HUES6 (cell line): ENCODE results near the gene KLHL17.

ENCODE experiments used
- H3K27ac ChIP-seq: 2 replicates; pipeline ENCODE4 v1.7.0; 2013; ENCODE audit warnings: low read depth, mild to moderate bottlenecking, low read length, inconsistent platforms
- H3K27me3 ChIP-seq: 2 replicates; pipeline ENCODE4 v1.6.1; 2013; ENCODE audit warnings: low read length; ENCODE audit not compliant: control insufficient read depth, insufficient read depth
- H3K36me3 ChIP-seq: 2 replicates; pipeline ENCODE4 v1.6.1; 2013; ENCODE audit warnings: low read length; ENCODE audit not compliant: control insufficient read depth, insufficient read depth
- H3K4me1 ChIP-seq: 2 replicates; pipeline ENCODE4 v1.6.1; 2013; ENCODE audit warnings: low read length; ENCODE audit not compliant: control insufficient read depth, insufficient read depth
- H3K4me3 ChIP-seq: 2 replicates; pipeline ENCODE4 v1.5.1; 2013; ENCODE audit warnings: low read depth, low read length
- H3K9ac ChIP-seq: one replicate; pipeline ENCODE4 v1.6.1; 2013; ENCODE audit warnings: mild to moderate bottlenecking, low read length
- H3K9me3 ChIP-seq: 2 replicates; pipeline ENCODE4 v1.6.1; 2013; ENCODE audit warnings: low read depth, low read length; ENCODE audit not compliant: control insufficient read depth, insufficient read depth

Gene KLHL17

DNA sequence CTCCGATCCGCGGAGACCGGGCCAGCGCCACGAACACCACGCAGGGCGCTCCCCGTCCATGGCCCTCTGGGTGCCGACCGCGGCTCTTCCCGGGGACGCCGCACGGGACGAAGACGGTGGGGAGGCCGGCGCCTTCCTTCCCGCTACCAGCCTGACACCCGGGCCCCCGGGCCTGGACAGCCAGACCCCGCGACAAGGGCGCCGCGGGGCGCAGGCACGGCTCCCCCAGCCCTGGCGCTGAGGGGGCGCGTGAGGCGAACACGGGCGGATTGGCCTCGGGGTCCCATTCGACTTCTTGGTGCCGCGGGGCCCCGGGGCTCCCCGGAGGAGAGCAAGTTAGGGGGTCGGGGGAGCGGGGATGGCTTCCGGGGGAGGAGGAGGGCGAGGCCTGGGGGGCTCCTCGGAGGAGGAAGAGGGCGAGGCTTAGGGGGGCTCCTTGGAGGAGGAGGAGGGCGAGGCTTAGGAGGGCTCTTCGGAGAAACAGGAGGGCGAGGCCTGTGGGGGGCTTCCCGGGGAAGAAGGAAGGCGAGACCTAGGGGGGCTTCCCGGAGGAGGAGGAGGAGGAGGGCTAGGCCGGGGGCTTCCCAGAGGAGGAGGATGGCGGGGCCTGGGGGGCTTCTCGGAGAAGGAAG, 537 bp upstream of the KLHL17 start:
- H3K9ac ChIP-seq = peak overlapping the region; percentile 39
- no peak overlapping the region for H3K27ac ChIP-seq
- peaks cover 5% of the 10 kb centered on the region for H3K4me1 ChIP-seq
- H3K4me3 ChIP-seq = peak overlapping the region; percentile 99
- peaks cover 23% of the 10 kb centered on the region for H3K27me3 ChIP-seq
- peaks cover 51% of the 10 kb centered on the region for H3K36me3 ChIP-seq
- no peaks in the 10 kb centered on the region for H3K9me3 ChIP-seq

DNA sequence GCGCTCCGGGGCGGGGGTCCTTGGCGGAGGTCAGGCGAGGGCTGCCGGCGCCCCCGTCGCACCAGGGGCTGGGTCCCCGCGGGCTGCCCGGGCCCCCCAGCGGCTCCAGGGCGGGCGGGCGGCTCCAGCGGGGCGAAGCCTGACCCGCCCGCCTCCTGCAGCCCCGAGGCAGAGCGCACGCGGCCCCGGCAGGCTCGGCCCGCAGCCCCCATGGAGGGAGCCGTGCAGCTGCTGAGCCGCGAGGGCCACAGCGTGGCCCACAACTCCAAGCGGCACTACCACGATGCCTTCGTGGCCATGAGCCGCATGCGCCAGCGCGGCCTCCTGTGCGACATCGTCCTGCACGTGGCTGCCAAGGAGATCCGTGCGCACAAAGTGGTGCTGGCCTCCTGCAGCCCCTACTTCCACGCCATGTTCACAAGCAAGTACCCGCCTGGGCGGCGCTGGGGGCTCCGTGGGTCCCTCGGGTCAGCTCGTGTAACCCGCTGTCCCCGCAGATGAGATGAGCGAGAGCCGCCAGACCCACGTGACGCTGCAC, 817 bp downstream of the KLHL17 start:
- no peak overlapping the region for H3K27ac ChIP-seq
- H3K9ac ChIP-seq = no peak overlapping the region
- no peaks in the 10 kb centered on the region for H3K9me3 ChIP-seq
- H3K27me3 ChIP-seq = peaks cover 36% of the 10 kb centered on the region
- peak overlapping the region; percentile 99 for H3K4me3 ChIP-seq
- H3K4me1 ChIP-seq = peaks cover 11% of the 10 kb centered on the region
- peaks cover 43% of the 10 kb centered on the region for H3K36me3 ChIP-seq

DNA sequence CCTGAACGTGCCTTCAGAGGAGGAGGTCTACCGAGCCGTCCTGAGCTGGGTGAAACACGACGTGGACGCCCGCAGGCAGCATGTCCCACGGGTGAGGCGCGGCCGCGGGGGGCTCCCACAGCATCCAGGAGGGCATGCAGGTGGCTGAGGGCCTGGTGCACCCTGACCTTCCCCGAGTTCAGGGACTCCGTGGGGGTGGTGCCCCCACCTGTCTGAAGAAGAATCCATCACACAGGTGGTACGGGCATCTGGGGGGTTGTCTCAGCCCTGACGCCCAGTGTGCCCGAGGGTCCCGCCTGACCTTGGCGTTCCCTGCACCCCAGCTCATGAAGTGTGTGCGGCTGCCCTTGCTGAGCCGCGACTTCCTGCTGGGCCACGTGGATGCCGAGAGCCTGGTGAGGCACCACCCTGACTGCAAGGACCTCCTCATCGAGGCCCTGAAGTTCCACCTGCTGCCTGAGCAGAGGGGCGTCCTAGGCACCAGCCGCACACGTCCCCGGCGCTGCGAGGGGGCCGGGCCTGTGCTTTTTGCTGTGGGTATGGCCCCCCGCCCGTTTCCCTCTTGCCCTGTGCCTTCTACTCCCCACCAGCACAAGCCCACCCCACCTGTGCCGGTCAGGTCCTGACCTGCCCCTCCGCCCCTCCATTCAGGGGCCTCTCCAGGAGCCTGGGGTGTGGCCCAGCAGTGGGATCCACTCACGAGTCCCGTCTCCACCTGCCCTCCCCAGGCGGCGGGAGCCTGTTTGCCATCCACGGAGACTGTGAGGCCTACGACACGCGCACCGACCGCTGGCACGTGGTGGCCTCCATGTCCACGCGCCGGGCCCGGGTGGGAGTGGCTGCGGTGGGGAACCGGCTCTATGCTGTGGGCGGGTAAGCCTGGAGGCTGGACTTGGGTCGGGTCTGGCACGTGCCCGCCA, 2.3 kb downstream of the KLHL17 start:
- Histone ChIP-seq H3K36me3 (peaks cover 33% of the 10 kb centered on the region), H3K9me3 (no peaks in the 10 kb centered on the region), H3K4me3 (no peak overlapping the region), H3K4me1 (peaks cover 17% of the 10 kb centered on the region), H3K9ac (no peak overlapping the region), H3K27me3 (peaks cover 51% of the 10 kb centered on the region), H3K27ac (no peak overlapping the region)

DNA sequence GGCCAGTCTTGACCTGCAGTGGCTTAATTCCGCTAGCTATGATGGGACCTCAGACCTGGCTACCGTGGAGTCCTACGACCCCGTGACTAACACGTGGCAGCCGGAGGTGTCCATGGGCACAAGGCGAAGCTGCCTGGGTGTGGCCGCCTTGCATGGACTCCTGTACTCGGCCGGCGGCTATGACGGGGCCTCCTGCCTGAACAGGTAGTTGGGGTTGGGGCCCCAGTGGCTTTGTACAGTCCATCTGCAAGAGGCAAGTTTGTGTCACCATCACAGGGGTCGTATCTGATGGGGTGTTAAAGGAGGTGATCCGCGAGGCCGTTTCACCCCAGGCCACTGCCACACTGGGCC, 2.9 kb downstream of the KLHL17 start:
- H3K36me3 ChIP-seq = peaks cover 33% of the 10 kb centered on the region
- H3K27ac ChIP-seq = no peak overlapping the region
- H3K4me1 ChIP-seq = peaks cover 17% of the 10 kb centered on the region
- H3K9ac ChIP-seq = no peak overlapping the region
- H3K27me3 ChIP-seq = peaks cover 57% of the 10 kb centered on the region
- no peak overlapping the region for H3K4me3 ChIP-seq
- no peaks in the 10 kb centered on the region for H3K9me3 ChIP-seq

DNA sequence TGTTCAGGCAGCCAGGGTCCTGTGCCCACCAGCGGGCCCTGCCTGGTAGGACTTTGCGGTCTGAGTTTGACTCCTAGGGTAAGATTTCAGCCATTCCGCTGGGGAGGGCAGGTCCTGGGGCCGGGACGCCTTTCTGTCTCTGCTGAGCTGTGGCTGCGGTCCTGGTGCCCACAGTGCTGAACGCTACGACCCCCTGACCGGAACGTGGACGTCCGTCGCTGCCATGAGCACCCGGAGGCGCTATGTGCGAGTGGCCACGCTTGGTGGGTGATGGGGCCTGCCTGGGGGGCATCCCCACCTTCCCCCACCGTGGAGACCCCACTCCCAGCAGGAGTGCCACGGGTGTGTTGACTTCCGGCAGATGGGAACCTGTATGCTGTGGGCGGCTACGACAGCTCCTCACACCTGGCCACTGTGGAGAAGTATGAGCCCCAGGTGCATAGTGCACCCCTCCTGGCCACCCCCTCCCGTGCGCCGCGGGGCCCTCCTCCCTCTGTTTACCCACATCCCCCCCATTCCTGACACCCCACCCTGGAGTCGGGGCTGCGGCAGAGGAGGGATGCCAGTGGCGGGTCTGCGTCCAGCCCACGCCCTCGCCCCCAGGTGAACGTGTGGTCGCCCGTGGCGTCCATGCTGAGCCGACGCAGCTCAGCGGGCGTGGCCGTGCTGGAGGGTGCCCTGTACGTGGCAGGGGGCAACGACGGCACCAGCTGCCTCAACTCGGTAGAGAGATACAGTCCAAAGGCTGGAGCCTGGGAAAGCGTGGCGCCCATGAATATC, 3.6 kb downstream of the KLHL17 start:
- Histone ChIP-seq H3K9me3 (no peaks in the 10 kb centered on the region), H3K27me3 (peaks cover 64% of the 10 kb centered on the region), H3K36me3 (peaks cover 33% of the 10 kb centered on the region), H3K4me3 (no peak overlapping the region), H3K4me1 (peaks cover 17% of the 10 kb centered on the region), H3K27ac (no peak overlapping the region), H3K9ac (no peak overlapping the region)

DNA sequence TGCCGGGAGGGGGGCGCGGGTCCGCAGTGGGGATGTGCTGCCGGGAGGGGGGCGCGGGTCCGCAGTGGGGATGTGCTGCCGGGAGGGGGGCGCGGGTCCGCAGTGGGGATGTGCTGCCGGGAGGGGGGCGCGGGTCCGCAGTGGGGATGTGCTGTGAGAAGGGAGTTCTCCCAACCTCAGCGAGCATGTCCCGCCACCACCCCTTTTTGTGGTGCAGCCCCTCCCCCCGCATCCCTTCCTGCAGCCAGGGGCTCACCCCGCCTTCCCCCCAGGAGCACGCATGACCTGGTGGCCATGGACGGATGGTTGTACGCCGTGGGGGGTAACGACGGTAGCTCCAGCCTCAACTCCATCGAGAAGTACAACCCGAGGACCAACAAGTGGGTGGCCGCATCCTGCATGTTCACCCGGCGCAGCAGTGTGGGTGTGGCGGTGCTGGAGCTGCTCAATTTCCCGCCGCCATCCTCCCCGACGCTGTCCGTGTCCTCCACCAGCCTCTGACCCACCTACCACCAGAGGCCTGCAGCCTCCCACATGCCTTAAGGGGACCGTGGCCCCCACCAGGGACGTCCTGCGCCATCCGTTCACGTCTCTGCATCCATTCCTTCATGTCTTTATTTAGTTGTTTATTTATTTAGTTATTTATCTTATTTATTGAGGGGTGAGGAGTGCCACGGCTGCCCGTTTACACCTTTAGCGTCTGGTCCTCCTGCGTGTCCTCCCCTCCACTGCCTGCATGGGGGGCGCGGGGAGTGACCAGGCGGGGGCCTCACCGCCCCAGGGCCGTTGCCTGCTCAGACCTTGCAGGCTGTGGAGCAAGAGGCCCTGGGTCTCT, 4.5 kb downstream of the KLHL17 start:
- Histone ChIP-seq H3K27me3 (peaks cover 66% of the 10 kb centered on the region), H3K4me3 (no peak overlapping the region), H3K4me1 (peaks cover 17% of the 10 kb centered on the region), H3K27ac (no peak overlapping the region), H3K9me3 (no peaks in the 10 kb centered on the region), H3K36me3 (peaks cover 33% of the 10 kb centered on the region), H3K9ac (no peak overlapping the region)

DNA sequence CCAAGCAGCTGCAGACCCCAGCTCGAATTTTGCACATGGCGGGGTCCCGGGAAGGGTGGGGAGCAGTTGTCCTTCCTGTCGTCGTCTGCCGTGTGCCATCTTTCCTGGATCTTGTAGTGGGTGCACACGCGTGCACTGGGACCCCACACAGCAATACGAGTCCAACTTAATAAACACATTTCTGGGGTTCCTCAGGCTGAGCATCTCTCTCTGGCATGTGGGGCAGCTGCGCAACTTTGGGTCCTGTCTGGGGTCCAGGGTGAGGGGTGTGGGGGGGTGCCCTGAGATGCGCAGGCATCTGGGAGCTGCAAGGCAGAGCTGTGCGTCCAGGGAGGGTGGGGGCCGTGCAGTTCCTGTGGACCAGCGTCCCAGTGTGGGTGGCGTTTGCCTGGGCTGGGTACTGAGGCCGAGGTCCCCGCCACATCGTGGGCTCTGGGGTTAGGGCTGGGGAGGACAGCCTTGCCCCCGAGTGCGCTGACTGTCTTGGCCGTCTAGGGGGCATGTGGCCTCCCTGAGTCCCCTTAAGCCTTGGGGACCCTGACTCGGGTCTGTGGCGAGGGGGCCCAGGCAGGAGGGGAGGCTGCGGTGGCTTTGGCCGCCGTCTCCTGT, 5.2 kb downstream of the KLHL17 start:
- Histone ChIP-seq H3K9ac (no peak overlapping the region), H3K9me3 (no peaks in the 10 kb centered on the region), H3K27me3 (peaks cover 69% of the 10 kb centered on the region), H3K4me1 (peaks cover 22% of the 10 kb centered on the region), H3K27ac (no peak overlapping the region), H3K4me3 (peak overlapping the region; percentile 78; the same call in 1 of the 2 replicates), H3K36me3 (peaks cover 33% of the 10 kb centered on the region)

DNA sequence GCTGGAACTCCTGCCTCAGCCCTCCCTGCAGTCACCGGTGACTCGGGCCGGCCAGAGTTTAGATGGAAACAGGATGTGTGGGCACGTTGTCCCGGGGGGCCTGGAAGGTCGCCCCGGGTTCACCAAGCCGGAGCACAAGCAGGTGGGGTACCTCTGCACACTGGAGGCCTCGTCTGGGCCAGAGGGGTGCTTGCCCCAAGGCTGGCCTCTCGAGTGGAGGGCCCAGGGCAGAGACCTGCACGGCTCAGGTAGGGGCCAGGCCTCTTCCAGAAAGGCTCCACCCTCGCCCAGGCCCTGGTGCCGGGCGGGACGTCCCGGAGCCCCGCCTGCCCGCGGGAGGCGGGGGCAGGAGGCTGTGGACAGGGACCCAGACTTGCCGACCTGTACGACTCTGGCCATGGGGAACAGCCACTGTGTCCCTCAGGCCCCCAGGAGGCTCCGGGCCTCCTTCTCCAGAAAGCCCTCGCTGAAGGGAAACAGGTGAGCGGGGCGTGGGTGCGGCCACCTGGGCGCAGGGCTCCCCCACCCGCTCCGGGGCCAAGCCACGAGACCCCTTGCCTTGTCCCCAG, 5.8 kb downstream of the KLHL17 start, which contains the start of gene PLEKHN1:
Gene PLEKHN1, plus strand, starts transcription at position 348 of the 569 bp plus-strand sequence. Its CDS starts 50 bp downstream, at position 398.
- H3K4me3 ChIP-seq = peak within 1 kb of the TSS; percentile 78
- no peaks in the 10 kb centered on the region for H3K9me3 ChIP-seq
- H3K4me1 ChIP-seq = peaks cover 22% of the 10 kb centered on the region
- no peak within 1 kb of the TSS for H3K27ac ChIP-seq
- peaks cover 33% of the 10 kb centered on the region for H3K36me3 ChIP-seq
- H3K9ac ChIP-seq = peak within 1 kb of the TSS; percentile 67
- H3K27me3 ChIP-seq = peaks cover 68% of the 10 kb centered on the region

DNA sequence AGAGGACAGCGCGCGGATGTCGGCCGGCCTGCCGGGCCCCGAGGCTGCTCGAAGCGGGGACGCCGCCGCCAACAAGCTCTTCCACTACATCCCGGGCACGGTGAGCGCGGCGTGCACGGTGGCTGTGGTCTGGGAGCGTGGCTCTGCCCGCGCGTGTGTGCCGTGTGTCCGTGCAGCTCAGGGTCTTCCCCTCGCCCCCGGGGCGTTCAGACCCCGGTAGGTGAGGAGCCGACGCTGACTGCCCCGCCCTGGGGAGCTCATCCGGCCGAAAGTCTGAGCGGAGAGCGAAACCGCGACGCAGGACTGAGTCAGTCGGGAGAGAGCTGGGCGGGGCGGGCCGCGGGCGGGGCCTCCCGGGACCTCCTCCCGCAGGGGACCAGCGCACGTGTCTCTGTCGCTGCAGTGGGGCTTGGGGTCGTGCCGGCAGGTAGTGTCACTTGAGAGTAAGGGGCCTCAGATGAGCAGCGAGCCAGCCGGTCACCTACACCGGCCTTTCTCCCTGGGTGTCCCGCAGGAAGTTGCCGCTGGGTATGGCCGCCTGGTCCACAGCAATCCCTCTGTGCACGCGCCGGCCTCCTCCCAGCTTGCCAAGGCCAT, 6.4 kb downstream of the KLHL17 start:
- Histone ChIP-seq H3K36me3 (peaks cover 29% of the 10 kb centered on the region), H3K27me3 (peaks cover 68% of the 10 kb centered on the region), H3K4me3 (peak overlapping the region; percentile 78), H3K27ac (no peak overlapping the region), H3K4me1 (peaks cover 17% of the 10 kb centered on the region), H3K9me3 (no peaks in the 10 kb centered on the region), H3K9ac (peak overlapping the region; percentile 67)
